Measurements from ENCODE around the gene PAIP1. TPM values are rescaled to one million over a fixed set of nuclear protein-coding genes. Genes with fewer than 3 reads are reported as not detected.

PAIP1 gene, protein sequence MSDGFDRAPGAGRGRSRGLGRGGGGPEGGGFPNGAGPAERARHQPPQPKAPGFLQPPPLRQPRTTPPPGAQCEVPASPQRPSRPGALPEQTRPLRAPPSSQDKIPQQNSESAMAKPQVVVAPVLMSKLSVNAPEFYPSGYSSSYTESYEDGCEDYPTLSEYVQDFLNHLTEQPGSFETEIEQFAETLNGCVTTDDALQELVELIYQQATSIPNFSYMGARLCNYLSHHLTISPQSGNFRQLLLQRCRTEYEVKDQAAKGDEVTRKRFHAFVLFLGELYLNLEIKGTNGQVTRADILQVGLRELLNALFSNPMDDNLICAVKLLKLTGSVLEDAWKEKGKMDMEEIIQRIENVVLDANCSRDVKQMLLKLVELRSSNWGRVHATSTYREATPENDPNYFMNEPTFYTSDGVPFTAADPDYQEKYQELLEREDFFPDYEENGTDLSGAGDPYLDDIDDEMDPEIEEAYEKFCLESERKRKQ
- total RNA-seq, result 10 to 100 TPM; 29.6 to 34.0 TPM

DNA sequence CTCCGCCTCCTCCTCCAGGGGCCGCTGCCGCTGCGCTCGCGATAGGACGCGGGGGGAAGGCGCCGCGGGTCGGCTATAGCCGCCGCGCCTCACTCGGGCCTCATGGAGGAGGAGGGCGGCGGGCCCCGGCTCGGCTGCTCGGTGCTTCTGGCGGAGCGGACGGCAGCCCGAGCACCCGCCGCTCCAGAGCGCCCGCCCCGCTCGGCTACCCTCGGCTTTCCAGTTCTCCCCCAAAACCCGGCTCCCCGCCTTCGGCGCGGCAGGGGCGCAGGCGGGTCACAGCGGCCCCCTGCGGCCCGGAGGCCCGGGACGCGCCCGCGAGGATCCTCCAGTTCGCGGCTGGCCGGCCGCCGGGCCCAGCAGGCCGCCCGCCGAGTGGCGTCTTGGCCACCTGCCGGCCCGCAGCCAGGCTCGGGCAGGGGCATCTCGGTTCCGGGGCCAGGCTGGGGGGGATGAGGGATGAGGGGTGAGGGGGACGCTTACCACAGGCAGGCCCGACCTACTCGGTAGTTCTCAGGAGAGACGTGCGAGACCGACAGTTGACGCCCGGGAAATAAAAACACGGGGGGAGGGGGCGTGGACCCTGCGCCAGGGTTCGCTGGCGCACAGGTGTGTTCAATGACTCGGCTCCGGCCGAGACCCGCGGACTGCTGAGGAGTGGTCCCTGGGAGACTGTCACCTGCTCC lies at the start of gene PAIP1:
Gene PAIP1, minus strand, starts transcription at position 221 of the 686 bp plus-strand sequence. CDS start 231 bp downstream, outside the sequence.

GRCh38 chr5:43602461-43603343 lies 45.8 kb upstream of the PAIP1 start, which contains the start of gene NNT:
NNT (plus strand) TSS chr5:43603180; CDS start chr5:43609196, 6,016 bp downstream.

DNA sequence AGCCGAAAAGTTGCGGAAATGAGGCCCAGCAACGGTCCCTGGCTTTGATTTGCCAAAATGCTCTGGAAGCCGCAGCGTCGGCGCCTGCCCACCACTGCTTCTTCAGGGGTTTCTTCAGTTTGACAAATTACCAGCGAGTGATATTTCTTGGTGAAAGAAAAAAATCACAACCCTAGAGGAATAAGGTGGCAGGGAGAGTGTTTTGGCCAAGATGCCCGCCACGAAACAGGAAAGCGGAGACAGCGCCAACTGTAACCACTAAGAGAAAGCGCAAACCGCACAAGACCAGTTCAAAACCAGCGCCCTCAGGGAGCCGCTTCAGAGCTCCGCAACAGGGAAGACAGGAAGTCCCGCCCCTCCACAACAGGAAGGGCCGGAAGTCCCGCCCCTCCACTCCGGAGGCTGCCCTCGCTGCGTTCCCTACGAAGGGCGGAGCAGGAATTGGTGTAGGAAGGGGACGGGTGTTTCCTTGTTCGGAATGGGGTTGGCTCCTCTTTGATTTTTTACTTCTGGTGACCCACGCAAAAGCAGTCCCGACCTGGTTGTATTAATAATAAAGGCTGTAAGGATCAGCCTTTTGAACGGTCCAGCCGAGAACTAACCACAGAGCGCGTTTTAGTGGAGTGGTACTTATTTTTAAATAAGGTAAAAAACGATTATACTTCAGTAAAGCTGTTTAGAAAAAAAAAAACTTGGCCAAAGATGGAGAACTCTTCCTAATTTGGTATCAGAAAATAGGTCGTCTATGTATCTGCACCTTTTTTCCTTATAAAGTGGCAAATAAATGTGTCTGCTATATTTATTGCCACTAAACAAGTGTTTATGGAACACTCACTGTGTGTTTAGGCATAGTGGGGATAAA lies 41.8 kb downstream of the PAIP1 start, which contains the start of gene C5orf34:
Gene C5orf34, minus strand, starts transcription at position 333 of the 862 bp plus-strand sequence. CDS start 5,809 bp downstream, outside the sequence.

DNA sequence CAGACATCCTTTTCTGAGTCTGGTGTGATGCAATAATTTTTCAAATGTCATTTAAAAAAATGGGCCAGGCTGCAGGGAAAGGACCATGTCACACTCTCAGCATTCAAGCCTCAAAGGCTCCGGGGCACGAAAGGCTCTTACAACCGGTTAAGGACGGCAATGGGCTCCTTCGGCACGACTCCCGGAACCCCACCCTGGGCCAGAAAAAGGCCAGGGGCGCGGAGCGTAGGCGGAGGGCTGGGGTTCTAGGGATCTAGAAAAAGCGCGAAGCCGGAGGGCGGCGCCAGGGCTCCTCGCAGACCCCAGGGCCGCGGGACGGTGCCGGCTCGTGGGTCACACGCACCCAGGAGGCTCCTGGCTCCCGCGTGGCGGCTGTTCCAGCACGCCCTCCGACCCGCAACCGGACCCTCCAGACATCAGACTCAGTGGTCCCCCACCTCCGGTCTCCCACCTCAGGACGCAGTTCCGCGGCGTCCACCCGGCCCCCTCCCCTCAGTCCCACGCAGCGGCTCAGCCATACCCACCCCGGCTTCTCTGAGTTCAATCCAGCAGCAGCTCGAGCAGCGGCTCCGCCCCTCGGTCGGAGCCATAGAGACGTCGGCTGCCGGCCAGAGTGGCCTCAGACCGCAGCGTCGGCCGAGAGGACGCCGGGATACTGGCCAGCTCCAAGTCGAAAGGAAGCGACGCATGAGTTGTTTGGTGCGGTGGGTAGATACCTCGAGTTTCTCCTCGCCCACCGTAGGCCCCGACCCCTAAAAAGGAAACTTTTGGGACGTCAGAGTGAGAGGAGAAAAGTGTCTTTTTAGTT lies 73.4 kb downstream of the PAIP1 start, which contains the start of gene TMEM267:
Gene TMEM267, minus strand, starts transcription at position 568 of the 808 bp plus-strand sequence. CDS start 29,896 bp downstream, outside the sequence.

Other genes starting within 250 kb of the PAIP1 start
- 100 to 1,000 TPM; 132 TPM for gene HMGCS1, start 243.7 kb downstream of the PAIP1 start, total RNA-seq
- 10 to 100 TPM; 18.4 to 18.6 TPM for gene CCL28, start 144.7 kb downstream of the PAIP1 start, total RNA-seq
- 10 to 100 TPM; 15.1 to 15.3 TPM for gene TMEM267, start 73.2 kb downstream of the PAIP1 start, total RNA-seq
- gene C5orf34, start 41.9 kb downstream of the PAIP1 start, total RNA-seq, result 10 to 100 TPM in 1 of 2 experiments, 1 to 10 TPM in 1; 9.6 to 10.6 TPM
- 10 to 100 TPM; 92.3 to 96.5 TPM for gene NNT, start 46.1 kb upstream of the PAIP1 start, total RNA-seq